GM21528 (cell line): Measurements from ENCODE around the gene ABCC10.
"Not testable (repeated sequence)": the region's sequence is repeated elsewhere in the genome, so short reads cannot be mapped to it uniquely, and the experiment has no call there.

Experiments used
- ATAC-seq: cut with Tn5 transposase; IDR thresholded peaks from one replicate; pipeline ENCODE4 v1.9.1; 2021; ENCODE audit warnings: mild to moderate bottlenecking, moderate library complexity; ENCODE audit not compliant: unreplicated experiment, low FRiP score

ABCC10 gene

DNA sequence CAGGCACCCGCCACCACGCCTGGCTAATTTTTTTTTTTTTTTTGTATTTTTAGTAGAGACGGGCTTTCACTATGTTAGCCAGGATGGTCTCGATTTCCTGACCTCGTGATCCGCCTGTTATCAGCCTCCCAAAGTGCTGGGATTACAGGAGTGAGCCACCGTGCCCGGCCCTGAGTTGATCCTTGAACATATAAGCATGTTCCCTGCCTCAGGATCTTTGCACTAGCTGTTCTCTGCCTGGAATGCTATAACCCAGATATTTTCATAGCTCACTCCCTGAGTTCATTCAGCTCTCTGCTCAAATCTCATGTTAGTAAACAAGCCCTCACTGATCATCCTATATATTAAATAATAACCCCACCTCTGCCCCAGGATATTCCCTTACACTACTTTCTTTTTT is 37.0 kb downstream of the ABCC10 start:
- ATAC-seq, result no peak

DNA sequence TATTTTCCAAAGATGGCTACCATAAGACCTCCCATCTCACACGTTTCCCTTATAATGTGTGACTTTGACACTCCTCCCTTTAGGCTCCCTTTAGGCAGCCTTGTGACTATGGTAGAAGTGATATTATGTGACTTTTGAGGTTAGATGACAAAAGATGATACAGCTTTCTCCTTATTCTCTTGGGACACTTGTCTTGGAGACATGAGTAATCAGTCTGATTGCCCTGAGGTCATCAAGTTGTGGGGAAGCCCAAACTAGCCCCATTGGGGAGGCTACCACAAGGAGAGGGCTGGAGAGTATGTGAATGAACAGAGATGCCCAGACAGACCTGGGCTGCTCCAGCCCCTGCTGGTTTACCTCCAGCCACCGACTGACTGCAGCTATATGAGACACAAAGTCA is 38.6 kb downstream of the ABCC10 start:
- ATAC-seq, result no peak

- not testable (repeated sequence) for ATAC-seq
Observed at GRCh38 chr6:43467265-43467664, 39.9 kb downstream of the ABCC10 start.

DNA sequence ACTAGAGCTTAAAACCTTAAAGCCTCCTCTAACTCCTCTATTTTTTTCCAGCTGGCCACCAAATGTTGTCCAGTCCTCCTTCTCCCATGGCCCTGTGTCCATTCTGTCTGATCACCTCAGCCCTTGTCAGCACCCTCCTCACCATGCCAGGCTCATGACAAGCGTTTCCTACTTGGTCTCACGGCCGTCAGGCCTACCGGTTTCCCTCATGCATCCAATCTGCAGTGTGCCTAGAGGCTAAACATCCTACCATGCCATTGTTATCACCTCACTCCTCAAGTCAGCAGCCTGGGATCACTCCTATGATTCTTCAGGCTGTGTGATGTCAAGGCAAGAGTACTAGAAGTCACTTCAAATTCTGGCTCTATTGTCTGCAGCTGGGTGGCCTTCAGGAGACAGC is 40.4 kb downstream of the ABCC10 start:
- ATAC-seq, result no peak

GRCh38 chr6:43468240-43468639 is 40.9 kb downstream of the ABCC10 start:
- ATAC-seq, result no peak

DNA sequence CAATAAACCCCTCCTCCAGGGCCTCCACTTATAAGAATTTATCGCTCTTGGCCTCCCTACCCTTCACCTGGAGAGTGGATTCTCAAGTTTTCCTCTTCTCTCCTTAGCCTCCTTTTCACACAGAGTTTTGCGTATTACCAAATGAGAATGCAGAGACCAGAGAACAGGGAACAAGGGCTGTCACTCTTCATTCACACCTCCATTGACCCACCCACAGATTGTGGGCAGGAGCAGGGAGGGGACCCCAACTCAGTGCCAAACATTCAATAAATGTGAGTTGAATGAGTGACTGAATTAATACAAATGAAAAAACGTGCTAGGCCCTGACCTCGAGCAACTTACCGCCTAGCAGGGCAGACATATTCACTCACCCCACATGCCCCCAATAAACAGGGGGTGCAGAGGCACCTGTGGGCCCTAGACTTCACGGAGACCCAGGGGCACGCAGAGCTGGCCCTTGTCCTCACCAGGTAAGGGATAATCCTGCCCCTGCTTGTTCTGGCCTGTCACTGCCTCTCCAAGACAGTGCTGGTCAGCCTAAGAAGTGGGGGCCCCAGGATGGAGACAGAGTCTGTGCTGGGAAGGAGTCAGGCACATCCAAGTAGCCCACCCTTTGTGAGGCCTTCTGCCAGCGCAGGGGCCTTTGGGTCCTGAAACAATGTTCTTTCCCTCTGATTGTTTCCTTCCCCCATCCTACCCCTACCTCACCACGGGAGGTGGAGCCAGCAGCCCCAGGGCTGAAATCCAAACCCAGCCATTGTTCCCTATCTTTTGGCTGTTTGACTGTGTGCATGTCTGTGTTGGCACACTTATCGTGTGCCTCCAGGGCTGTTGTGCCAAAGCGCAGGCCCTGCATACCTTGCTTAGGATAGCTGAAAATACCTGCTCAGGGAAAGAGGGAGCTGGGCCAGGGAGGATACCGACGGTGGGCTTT is 41.7 kb downstream of the ABCC10 start:
- ATAC-seq, result no peak

DNA sequence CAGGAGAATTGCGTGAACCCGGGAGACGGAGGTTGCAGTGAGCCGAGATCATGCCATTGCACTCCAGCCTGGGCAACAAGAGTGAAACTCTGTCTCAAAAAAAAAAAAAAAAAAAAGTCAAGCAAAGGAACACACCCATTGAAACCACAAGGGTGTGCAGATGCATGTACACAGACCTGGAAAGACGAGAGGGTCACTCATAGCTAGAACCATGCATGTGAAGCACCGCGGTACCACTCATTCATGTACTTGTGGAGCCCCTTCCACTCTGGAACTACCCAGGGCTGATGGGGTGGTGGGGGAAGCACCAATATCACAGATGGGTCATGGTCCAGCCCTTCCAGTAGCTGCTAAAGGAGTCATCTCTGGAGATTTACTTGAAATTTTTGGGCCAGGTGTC is 42.6 kb downstream of the ABCC10 start:
- ATAC-seq, result no peak

DNA sequence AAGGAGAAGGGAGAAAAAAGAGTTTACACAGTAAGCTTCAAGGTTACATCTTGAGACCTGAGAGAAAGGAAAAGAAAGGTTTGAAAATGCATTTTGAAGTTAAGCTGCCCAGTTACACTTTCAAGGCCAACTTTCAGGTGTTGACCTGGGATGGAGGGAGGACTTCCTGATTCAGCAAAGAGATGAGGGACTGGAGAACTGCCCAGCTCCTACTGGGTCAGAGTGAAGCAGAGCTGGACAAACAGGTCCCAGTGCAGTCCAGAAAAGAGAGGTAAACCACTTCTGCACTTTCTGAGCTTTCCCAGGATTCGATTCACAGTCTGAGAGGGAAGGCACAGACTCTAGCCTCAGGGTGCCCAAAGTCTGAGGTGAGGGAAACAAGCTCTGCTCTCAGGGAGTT is 44.1 kb downstream of the ABCC10 start:
- ATAC-seq, result no peak

DNA sequence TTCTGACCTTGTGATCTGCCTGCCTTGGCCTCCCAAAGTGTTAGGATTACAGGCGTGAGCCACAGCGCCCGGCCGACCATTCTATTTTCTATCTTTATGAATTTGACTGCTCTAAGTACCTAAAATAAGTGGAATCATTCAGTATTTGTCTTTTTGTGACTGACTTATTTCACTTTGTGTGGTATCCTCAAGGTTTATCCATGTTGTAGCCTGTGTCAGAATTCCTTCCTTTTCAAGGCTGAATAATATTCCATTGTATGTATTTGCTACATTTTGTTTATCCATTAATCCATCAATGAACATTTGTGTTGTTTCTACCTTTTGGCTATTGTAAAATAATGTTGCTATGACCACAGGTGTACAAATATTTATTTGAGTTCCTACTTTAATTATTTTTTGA is 45.2 kb downstream of the ABCC10 start:
- no peak for ATAC-seq

- no peak for ATAC-seq
Observed at GRCh38 chr6:43475516-43475915, 48.2 kb downstream of the ABCC10 start.

- ATAC-seq, result no peak
Observed at GRCh38 chr6:43476746-43477145, 49.4 kb downstream of the ABCC10 start.

DNA sequence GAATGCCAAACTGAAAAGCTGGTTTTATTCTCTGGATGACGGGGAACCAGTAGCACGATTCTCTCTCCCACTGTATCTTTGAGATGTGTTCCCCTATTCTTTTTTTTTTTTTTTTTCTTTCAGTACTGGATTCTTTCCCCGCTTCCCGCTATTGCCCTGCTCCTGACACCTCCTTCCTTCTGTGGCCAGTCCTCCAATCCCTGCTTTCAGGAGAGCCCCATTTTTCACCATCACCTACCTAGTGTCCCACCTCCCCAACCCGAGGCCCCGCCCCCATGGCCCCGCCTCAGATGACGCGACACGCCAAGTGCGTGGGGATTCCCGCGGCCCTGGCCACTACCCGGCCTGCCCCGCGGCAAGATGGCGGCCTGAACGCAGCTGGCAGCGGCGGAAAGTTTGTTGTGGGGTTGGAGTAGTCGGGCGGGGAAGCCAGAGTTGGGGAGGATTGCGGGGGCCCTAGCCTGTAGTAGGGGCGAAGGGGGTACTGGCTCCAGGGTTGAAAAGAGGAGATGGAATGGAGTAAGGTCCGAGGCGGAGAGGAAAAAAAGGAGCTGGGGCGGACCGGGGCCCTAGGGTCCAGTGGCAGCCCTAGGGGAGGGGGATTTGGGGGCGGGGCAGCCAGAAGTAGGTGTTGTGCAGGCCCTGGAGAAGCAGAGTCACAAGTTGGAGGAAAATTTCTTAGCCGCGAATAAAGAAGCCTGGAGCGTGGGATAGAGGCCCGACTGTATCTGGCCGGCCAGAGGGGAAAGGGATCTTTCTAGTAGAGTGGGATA is 50.1 kb downstream of the ABCC10 start, which contains the start of gene TJAP1:
TJAP1 (plus strand) TSS at position 336 of the 773 bp plus-strand sequence. CDS start 21,432 bp downstream, outside the sequence.
- peak; percentile 91 for ATAC-seq

GRCh38 chr6:43478008-43478372 is 50.6 kb downstream of the ABCC10 start:
- ATAC-seq, result no peak

- ATAC-seq, result no peak
Observed at GRCh38 chr6:43481075-43481474, 53.7 kb downstream of the ABCC10 start.

GRCh38 chr6:43481591-43482236 is 54.4 kb downstream of the ABCC10 start:
- ATAC-seq, result no peak

DNA sequence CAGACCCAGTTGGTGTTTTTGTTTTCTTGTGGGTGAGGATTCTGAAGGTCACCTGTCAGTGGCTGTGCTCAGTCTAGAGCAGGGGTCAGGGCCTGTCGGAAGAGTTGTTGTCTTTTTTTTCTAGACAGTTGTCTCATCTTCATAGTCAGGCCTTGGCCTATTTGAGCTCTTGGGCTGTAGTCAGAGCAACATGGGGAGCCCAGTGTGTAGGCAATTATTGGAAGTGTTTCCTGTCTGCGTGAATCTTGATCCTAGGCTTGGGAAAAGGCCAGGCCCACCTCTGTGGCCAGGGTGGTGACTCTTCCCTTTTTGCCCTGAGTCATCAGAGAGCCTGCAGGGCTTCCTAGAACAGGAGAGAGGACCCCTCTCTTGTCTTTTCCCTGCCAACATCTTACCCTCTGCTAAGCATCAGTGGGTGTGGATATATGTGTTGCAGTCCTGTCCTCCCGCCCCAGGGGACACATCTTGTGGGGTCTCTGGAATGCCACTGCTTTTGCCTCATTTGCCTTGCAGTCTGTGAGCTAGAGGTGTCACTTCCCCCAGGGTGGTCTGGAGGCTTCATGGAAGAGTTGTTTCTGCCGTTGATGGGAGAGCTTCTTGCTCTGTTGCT is 61.4 kb downstream of the ABCC10 start:
- ATAC-seq, result no peak

GRCh38 chr6:43489277-43490072 is 62.1 kb downstream of the ABCC10 start:
- ATAC-seq, result no peak

DNA sequence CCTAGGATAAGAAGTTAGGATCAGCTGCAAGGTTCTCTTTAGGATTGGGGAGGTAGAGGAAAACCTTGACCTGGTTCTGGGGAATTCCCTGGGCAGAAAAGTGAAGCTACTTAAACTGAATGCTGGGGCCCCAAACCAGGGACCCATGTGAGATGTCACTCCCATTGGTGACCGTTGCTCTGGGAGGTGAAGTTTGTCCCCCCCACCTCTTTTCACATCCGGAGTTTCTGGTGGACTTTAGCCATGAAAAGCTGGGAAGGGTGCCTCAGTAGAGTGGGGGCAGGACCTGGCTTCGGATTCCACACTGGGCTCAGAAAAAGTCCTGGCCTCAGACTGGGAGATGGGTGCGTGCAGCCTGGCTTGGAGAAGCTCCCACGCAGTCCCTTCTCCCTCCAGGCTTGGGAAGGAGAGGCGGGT is 63.2 kb downstream of the ABCC10 start:
- ATAC-seq, result no peak

GRCh38 chr6:43491750-43492661 is 64.7 kb downstream of the ABCC10 start:
- ATAC-seq, result no peak
